Transverse colon (tissue), 4 donors: ENCODE measurements around the gene PHAF1.

Experiments
- POLR2AphosphoS5 ChIP-seq, 3 donors: sonication (generic); formaldehyde crosslinking; IDR thresholded peaks; one replicate each; pipeline ENCODE4 v1.6.1; 2016; ENCODE audit warnings: antibody characterized with exemption in 3 of 3
- TF ChIP-seq, protein P1 (sequence below), 5 experiments: fragments of 200-600 bp in 3 of 5; fragments of 450-650 bp in 2 of 5; sonication (generic) in 3 of 5; IDR thresholded peaks; 1 replicate in 2 of 5; 2 replicates in 3 of 5; pipeline ENCODE4 v1.5.1; 2016 to 2017; ENCODE audit warnings: antibody characterized with exemption in 5 of 5, inconsistent platforms in 3 of 5, mild to moderate bottlenecking in 2 of 5, moderate library complexity in 1 of 5

DNA sequence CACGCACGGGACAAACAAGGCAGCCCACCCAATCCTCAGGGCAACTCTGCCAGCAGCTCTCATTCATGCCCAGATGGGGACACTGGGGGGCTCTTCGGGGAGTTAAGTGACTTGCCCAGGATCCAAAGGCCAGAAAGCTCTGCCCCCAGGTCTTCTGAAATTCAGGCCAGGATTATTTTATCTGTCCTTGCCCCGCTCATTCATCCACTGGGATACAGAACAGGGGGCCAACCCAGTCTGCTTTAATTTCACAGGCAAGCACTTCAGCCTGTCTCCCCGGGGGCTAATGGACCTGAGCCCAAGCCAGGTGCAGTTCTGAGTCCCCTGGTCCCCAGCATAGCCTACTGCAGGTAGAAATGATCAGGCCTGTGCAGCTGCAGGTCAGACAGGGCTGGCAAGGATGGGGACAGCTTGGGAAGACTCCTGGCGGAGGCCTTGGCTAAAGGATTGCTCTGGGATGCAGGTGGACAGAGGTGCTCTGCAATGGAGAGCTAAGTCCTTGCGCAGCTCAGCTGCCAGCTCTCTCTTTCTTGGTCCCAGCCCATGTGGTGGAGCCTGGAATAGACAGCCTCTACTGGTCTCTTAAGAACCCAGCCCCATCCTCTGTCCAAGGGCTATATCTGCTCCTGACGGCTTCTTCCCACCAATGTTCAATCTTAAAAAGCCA is 41.8 kb downstream of the PHAF1 start:
- TF ChIP-seq POLR2AphosphoS5 (IDR thresholded peaks at IDR 0.05), result no peak
- TF ChIP-seq, protein P1, sequence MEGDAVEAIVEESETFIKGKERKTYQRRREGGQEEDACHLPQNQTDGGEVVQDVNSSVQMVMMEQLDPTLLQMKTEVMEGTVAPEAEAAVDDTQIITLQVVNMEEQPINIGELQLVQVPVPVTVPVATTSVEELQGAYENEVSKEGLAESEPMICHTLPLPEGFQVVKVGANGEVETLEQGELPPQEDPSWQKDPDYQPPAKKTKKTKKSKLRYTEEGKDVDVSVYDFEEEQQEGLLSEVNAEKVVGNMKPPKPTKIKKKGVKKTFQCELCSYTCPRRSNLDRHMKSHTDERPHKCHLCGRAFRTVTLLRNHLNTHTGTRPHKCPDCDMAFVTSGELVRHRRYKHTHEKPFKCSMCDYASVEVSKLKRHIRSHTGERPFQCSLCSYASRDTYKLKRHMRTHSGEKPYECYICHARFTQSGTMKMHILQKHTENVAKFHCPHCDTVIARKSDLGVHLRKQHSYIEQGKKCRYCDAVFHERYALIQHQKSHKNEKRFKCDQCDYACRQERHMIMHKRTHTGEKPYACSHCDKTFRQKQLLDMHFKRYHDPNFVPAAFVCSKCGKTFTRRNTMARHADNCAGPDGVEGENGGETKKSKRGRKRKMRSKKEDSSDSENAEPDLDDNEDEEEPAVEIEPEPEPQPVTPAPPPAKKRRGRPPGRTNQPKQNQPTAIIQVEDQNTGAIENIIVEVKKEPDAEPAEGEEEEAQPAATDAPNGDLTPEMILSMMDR (IDR thresholded peaks at IDR 0.05), result no peak
